Stimulated activated CD8-positive, alpha-beta memory T cell treated with anti-CD3 and anti-CD28 coated beads, Interleukin-4, amount 100 ng/mL, for 4 hours (primary cell): ENCODE measurements around the gene COL11A2.
"Not testable (repeated sequence)": the region's sequence is repeated elsewhere in the genome, so short reads cannot be mapped to it uniquely, and the experiment has no call there.

Experiments used
- DNase-seq, 2 donors: peaks; one replicate each; pipeline ENCODE4 v3.0.0-alpha.2; 2020; ENCODE audit warnings: low read depth in 2 of 2, low spot score in 1 of 2

Gene COL11A2

GRCh38 chr6:33192105-33192646 is at the start of gene COL11A2:
COL11A2 (minus strand) TSS chr6:33192467; CDS start chr6:33192240, 227 bp downstream.
- DNase-seq = no peak

GRCh38 chr6:33241968-33242367 is 49.7 kb upstream of the COL11A2 start:
- DNase-seq = no peak

GRCh38 chr6:33237741-33238140 is 45.5 kb upstream of the COL11A2 start:
- no peak for DNase-seq

GRCh38 chr6:33236852-33237251 is 44.6 kb upstream of the COL11A2 start:
- DNase-seq = no peak

GRCh38 chr6:33236328-33236727 is 44.1 kb upstream of the COL11A2 start:
- no peak for DNase-seq

- no peak for DNase-seq
These were observed 43.0 kb upstream of the COL11A2 start for GRCh38 chr6:33235221-33235634.

- DNase-seq = not testable (repeated sequence)
These were observed 34.3 kb upstream of the COL11A2 start for GRCh38 chr6:33226503-33227120.

- DNase-seq = no peak
These were observed 25.4 kb upstream of the COL11A2 start for GRCh38 chr6:33217681-33218080.

- DNase-seq = no peak
These were observed 25.0 kb upstream of the COL11A2 start for GRCh38 chr6:33217246-33217645.

GRCh38 chr6:33216117-33216649 is 23.9 kb upstream of the COL11A2 start:
- no peak for DNase-seq

GRCh38 chr6:33215271-33216116 is 23.2 kb upstream of the COL11A2 start:
- no peak for DNase-seq

GRCh38 chr6:33213989-33214335 is 21.7 kb upstream of the COL11A2 start:
- DNase-seq = no peak

- DNase-seq = no peak
These were observed 21.1 kb upstream of the COL11A2 start for GRCh38 chr6:33213166-33213988.

GRCh38 chr6:33212857-33213165 is 20.5 kb upstream of the COL11A2 start:
- no peak for DNase-seq

- no peak for DNase-seq
These were observed 19.6 kb upstream of the COL11A2 start for GRCh38 chr6:33211666-33212422.

- no peak for DNase-seq
These were observed 18.9 kb upstream of the COL11A2 start for GRCh38 chr6:33211136-33211535.

GRCh38 chr6:33209856-33210255 is 17.6 kb upstream of the COL11A2 start:
- no peak for DNase-seq

GRCh38 chr6:33208091-33208967 is 16.1 kb upstream of the COL11A2 start, which contains the start of gene RING1:
RING1 (plus strand) TSS chr6:33208500; CDS start chr6:33208823, 323 bp downstream.
- DNase-seq = peak; percentile 64 to 78

- DNase-seq = no peak
These were observed 15.4 kb upstream of the COL11A2 start for GRCh38 chr6:33207552-33208090.
